HG03432 (cell line): ENCODE results near the gene KLF5.

ENCODE experiments used
- ATAC-seq: cut with Tn5 transposase; IDR thresholded peaks from one replicate; pipeline ENCODE4 v1.9.1; 2021; ENCODE audit warnings: mild to moderate bottlenecking, moderate library complexity; ENCODE audit not compliant: unreplicated experiment

KLF5 gene

DNA sequence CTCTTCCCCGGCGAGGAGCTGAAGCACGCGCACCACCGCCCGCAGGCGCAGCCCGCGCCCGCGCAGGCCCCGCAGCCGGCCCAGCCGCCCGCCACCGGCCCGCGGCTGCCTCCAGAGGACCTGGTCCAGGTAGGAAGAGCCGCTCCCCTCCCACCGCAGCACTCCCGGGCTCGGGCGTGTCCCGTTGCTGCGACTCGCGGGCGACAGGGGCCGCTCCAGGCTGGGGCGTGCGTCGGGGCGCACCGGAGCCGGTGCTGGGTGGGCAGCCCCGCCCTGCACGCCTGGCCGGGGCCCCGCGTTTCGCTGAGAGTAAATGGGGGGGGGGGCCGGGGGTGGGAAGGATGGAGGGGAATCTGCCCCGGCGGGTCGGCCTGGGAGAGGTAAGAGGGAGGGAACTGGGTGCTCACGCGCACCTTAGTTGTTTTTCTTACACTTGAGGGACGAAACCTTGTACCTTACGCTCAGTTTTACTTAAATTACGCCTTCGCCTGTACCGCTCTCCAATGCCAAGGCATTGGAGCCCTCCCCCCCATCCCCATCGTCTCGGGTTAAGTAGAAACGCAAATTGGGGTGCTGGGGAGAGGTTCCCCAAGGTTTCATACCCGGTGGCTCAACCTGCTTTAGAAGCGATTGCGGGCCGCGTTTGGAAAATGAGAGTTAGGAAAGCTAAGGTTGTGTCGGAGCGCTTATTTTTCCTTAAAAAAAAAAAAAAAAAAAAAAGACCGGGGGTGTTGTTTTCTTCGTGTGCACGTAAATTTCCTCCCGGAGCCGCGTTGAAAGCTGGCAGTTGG lies 850 bp downstream of the KLF5 start:
- peak; percentile 50 for ATAC-seq

DNA sequence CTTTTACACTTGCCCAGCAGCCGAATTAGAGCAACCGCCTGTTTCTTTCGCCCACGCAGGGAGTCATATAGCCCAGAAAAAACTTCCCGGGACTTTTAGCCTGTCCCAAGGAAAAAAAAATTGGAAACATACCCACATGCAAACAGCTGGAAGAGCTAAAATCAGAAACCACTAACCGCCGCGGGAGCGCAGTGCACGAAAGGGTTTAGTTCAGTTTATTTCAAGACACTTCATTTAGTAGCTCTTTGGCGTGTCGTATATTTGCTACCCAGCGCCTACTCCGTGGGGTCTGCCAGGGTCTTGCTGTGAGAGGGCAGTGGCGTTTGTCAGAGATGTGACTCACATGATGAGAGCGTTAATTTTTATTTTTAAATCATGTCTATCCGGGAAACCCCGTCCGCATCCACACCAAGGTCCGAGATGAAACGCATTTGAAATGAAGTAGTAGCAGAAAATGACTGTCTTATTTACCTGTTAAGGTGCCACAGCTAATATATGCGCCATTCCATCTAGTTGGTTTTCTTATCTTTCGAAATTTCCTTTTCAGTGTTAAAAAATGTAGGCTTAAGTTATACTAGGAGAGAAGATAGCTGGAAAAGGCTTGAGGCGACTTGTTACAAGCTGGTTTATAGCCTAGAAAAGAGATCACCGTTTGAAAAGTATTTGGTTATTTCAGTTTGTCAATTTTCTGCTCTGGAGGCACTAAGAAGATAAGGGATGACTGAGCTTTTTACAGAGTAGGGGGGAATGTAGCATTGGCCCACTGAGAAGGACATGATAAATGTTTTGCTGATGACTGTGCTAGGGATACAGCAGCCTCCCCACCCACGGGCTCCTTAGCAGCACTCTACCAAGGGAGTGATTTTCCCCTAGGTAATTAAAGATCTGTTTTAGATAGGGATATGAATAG lies 1.7 kb downstream of the KLF5 start:
- no peak for ATAC-seq

DNA sequence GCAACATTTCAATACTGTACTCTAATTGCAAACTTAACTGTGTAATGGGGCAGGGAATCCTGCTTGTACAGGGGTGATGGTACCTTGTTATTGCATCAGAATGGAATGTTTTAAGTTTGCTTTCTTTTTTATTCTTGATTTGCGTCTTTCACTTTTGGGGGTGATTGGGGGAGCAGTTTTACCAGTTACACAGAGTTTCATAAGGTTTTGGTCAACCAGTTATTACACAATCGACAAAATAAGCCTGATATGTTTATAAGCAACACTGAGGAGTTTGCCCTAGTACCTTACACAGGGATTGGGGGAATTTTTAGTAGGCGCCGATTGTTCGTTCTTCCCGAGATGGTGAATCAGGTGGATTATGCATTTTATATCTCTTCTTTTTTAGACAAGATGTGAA lies 2.7 kb downstream of the KLF5 start:
- no peak for ATAC-seq

DNA sequence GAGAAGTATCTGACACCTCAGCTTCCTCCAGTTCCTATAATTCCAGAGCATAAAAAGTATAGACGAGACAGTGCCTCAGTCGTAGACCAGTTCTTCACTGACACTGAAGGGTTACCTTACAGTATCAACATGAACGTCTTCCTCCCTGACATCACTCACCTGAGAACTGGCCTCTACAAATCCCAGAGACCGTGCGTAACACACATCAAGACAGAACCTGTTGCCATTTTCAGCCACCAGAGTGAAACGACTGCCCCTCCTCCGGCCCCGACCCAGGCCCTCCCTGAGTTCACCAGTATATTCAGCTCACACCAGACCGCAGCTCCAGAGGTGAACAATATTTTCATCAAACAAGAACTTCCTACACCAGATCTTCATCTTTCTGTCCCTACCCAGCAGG lies 3.1 kb downstream of the KLF5 start:
- ATAC-seq, result no peak

DNA sequence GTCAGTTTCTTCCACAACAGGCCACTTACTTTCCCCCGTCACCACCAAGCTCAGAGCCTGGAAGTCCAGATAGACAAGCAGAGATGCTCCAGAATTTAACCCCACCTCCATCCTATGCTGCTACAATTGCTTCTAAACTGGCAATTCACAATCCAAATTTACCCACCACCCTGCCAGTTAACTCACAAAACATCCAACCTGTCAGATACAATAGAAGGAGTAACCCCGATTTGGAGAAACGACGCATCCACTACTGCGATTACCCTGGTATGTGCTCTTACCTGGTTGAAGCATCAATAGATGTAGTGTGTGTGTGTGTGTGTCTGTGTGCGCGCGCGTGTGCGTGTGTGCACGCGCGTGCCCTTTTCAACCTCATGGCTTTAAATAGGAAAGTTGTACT lies 3.7 kb downstream of the KLF5 start:
- ATAC-seq, result no peak

DNA sequence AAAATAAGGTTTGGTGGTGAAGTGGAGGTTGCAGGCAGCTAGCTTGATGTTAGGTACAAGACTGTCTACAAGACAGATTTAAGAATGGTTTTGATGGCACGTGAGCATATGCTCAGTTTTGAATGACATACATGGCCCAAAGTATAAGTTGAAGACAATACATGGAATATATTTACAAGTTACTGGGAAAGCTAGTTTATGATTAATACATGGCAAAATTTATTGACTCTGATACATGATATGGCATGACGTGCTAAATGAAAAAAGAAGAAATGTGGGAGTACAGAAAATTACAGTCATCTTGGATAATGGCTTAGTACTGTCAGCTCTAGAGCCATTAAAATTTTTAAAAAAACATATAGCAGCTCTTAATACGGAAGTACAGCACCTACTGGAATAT lies 4.4 kb downstream of the KLF5 start:
- no peak for ATAC-seq

DNA sequence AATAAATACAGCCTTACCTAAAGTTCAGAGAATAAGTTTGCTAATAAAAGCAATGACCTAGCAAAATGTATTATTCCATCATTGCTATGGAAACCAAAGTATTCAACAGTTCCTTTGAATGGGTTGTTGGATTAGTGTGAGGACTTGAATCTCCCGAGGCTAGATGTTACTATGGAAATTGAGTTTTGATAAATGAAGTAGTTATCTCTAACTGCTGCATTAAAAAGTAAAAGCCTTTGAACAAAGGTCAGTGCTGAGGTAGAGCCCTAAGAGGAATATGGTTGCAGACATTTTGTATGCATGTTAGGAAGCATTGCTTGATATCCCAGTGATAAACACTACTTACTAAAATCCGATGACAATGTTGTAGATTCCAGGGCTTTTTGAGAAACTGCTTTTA lies 6.2 kb downstream of the KLF5 start:
- ATAC-seq, result no peak

DNA sequence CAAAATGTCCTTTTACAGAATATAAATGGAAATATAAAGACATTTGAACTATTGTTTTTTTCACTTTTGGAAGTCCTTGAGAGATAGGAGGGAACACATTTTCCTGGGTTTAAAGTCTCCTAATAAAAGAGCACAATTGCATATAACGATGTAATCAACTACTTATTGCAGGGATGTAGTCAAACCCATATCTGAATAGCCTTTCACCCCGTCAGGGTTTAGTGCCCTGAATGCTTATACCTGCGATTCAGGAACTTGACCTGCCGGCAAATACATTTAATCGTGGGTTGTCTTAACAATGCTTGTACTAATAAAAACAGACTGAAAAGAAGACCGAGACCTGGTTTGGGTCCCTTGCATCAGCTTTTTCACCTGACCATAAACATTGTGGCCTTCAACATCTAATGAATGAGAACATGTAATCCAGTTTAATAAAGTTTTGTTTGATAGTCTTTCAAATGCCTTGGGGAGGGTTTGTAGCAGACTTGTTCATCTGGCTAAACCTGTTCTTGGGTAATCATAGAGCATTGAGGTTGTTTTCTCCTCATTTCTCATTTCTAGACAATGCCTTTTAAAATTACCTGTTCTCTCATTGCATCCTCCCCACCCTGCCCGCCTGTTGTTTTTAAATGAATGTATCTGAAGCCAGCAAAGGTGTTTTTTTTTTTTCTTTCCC lies 7.0 kb downstream of the KLF5 start:
- no peak for ATAC-seq

DNA sequence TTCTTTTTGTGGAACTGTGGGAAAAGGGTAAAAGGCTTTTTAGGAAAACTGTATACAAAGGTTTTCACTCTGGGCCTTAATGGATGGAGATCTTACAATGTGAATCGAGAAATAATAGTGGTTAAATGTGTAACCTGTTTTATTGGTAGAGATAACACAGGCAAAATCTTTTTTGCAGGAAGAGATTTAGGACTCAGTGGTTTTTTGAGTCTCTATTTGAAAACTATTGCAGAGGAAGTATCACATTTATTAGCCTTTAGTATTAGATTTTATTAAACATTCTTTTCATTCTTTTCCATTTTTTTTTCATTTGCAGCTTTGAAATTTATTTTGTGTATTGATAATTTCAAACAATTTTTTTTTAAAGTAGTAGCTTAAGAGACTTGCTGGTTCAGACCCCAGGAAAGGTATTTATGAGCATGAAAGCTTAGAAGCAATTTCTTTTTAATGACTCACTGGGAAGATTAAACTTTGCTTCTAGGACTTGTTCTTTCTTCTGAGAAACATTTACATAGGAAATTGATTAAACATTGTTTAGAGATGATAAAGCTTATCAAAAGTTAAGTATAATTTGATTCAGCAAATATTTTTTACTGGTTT lies 10.5 kb downstream of the KLF5 start:
- ATAC-seq, result no peak

DNA sequence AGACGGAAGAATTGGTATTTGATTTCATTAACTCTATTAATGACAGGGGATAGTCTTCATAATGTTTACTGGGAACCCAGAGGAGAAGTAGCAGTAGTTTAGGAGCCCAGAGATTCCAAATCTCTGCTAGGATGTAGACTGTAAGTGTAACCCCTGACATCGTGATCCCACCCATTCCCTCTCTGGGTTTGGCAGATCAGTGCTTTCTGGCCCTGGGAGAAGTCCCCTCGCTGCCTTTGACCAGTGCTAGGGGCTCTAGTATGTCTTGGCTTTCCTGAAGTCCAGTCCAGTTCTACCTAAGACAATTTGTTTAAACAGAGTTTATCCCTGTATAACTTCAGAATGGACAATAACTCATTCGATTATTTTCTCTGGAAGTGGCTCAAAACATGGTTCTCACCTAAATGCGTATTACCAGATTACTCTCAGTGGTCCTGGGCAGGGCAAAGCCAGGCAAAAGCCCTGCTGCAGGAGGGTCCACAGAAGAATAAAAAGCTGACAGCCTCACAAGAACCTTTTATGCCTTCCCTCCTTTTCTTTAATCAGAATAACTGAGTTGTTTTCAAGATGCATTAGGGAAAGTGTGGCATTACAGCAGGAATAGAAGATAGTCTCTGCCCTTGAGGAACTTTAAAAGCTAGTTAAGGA lies 11.8 kb downstream of the KLF5 start:
- no peak for ATAC-seq

DNA sequence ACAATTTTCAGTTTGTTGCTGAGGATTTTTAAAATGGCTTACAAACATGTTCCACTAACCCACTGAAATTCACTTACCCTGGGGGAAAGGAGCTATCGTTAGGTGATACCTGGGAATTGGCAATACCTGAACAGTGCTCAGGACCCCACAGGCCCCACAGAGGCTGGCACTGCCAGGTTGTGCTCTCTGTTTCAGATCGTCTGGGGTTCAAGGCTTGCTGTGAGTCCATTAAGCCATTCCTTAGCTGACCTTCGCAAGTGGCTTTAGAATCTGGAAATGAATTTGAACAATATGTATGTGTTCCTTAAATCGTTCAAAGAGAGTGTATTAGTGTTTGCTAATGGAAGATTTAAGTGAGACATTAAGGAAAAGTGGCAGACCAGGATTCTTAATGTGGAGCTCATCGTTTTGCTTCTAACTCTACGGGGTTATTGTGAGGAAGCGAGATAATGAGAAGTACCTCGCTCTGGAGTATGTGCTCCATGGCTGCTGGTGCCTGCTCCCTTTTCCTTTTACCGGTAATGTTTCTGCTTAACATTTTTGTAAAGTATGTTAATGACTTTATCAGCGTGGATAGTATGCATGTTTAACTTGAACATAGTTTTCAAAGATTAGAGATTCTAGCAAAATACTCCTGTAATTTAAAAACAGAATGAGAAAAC lies 13.6 kb downstream of the KLF5 start:
- ATAC-seq, result no peak

DNA sequence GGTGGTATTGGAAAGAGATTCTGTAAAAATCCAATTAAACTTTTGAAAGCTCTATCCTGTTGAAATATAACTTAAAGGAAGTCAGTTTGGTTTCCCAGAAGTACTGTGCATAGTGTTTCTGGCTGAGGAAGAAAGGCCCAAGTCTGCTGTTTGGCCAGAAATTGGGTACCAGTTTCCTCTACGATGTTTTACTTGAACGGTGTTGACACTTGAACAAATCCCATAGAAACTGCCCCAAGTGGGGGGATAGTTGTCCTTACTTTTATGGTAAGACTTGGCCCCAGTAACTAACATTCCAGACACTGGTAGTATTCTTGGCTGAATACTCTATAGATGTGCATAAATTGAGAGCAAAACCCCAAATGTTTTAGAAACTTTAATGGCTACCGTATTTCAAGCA lies 14.2 kb downstream of the KLF5 start:
- no peak for ATAC-seq

DNA sequence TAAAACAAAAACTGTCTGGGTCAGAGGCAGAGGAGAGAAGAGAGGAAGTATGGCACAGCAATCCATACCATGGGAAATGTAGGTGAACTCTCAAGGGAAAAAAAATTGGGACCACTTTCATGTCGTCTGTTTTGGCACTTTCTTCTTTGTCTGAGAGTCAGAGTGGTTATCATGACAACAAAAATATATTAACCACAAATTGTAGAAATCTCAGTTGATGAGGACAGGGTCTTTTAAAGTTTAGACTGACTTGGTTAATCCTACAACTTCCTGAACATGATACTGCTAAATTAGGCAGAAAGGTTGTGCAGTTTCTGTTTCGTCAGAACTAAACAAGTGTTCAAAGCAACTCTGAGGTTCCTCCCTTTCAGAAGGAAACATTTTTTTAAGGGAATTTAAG lies 15.2 kb downstream of the KLF5 start:
- ATAC-seq, result peak; percentile 75

DNA sequence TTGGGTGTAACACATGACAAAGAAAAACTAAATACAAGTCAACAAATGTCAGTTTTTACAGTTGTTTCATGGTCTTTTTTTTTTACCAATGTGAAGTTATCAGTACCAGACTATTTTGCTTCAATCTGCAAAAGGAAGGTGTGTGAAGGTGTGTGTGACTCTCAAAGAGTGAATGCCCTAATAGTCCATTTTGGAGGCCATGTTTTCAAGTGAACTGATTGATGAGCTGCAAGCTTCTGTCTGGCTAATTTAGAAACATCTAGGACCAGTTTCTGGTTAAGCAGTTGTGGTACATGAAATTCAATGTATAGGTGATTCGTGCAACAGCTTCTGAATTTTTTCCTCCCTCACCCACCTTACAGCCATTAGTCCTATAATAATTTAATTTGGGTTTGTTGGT lies 16.1 kb downstream of the KLF5 start:
- no peak for ATAC-seq

DNA sequence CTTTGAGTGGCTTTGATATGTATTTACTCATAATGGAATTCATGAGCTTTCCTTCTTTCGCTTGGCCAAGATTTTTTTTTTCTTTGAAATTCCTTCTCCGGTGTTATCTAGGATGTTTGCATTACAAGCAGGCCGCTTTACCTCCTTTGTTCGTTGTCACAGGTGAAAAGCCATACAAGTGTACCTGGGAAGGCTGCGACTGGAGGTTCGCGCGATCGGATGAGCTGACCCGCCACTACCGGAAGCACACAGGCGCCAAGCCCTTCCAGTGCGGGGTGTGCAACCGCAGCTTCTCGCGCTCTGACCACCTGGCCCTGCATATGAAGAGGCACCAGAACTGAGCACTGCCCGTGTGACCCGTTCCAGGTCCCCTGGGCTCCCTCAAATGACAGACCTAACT lies 16.7 kb downstream of the KLF5 start:
- no peak for ATAC-seq

DNA sequence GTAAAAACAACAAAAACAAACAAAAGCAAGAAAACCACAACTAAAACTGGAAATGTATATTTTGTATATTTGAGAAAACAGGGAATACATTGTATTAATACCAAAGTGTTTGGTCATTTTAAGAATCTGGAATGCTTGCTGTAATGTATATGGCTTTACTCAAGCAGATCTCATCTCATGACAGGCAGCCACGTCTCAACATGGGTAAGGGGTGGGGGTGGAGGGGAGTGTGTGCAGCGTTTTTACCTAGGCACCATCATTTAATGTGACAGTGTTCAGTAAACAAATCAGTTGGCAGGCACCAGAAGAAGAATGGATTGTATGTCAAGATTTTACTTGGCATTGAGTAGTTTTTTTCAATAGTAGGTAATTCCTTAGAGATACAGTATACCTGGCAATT lies 17.1 kb downstream of the KLF5 start:
- no peak for ATAC-seq

DNA sequence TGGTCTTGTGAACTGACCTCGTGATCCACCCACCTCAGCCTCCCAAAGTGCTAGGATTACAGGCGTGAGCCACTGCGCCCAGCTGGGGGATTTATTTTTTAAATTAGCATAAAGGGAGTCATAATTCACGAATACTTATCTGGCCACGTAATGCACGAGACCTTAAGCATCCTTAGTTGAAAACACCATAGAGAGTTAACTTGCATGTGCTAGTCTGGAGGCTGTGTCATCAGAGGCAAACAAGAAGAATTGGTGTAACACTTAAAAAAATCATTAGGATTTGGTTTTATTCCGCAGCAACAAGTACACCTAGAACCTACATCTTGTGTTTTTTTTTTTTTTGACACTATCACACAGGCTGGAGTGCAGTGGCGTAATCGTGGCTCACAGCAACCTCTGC lies 19.1 kb downstream of the KLF5 start:
- no peak for ATAC-seq

DNA sequence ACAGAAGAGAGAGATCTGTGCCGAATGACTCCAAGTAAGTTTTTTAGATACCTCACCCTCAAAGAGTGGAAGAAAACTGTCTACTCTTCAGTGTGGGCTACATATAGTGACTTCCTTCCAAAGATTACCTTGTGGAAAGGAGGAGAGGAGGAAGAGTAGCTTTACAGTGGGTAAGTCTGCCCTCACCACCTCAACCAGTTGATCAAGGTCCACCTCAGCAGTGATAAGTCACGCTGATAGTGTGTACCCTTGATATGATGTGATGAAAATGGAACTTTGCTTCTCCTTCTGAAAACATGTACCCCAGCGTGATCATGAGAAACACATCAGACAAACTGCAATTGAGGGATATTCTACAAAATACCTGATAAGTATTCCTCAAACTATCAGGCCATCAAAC lies 20.6 kb downstream of the KLF5 start:
- ATAC-seq, result no peak

DNA sequence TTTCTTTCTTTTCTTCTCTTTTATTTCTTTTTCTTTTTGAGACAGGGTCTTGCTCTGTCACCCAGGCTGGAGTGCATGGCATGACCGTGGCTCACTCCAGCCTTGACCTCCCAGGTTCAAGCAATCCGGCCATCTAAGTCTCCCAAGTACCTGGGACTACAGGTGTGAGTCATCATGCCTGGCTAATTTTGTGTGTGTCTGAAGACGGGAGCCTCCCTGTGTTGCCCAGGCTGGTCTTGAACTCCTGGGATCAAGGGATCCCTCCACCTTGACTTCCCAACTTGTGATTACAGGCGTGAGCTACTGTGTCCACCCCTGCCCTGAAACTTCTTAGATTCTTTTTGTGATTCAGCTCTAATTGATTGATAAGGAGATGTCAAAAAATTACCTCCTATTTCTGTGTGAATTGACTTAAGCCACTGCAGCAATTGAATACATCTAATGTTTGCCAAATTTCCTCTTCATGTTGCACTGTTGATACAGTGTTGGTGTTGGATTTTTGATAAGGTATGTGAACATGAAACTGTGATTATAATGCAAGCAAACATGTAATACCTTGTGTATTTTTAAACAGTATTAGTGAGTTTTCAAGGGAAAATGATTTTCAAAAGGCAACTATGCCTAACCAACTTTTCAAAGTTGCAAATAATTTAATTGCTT lies 22.6 kb downstream of the KLF5 start:
- no peak for ATAC-seq

DNA sequence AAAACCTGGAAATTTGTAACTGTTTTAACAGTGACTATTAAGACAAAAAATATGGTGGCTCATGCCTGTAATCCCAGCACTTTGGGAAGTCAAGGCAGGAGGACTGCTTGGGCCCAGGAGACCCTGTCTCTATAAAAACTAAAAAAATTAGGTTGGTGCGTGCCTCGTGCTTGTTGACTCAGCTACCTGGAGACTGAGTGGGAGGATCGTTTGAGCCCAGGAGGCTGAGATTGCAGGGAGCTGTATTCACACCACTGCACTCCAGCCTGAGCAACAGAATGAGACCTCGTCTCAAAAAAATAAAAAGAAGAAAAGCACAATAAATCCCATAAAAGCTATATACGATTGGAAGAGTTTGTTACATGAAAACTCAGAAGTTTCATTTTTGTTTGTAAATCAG lies 23.7 kb downstream of the KLF5 start:
- ATAC-seq, result no peak
